ENCODE data around the gene DPEP3.
A peak's percentile ranks its signal among the peaks of the same experiment; 100 is the strongest.
"Not testable (repeated sequence)": the region's sequence is repeated elsewhere in the genome, so short reads cannot be mapped to it uniquely, and the experiment has no call there.

The DPEP3 gene

DNA sequence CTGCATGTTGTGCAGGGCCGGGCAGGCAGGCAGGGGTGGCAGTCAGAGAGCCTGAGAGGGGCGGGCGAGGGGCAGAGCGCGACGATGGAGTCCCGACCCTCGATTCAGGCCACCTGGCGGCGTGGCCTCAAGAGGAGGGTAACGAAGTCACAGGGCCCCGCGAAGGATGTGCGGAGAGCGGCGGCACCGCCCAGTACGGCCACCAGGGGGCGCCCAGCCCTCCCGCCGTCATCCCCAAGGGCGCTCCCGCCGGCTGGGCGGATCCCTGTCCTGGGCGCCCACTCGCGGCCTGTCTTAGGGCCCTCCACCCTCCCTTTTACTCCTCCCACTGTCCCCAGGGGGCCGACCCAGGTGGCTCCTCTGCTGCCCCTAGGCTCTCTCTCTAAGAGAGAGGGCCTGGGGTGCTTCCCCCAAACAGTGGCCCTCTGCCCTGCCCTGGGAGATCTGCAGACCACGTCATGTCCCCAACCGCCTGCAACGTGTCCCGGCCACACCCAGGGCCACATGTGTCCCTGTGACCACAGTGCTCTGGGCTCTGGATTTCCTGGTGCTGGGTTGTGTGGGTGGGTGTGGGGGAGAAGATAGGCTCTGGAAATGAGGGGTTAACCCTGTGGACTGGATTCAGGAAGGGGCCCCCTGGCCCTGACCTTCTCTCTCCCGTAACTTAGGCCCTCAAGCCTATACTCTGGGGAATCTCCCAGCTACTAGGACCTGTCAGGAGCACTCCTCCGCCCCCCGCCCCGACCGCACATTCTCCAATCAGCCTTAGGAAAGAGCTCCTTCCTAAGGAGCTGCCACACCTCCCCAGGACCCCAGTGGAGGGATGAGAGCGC, 13.1 kb upstream of the DPEP3 start:
- DNase-seq (ENCODE audit: low spot score): peak; percentile 90

DNA sequence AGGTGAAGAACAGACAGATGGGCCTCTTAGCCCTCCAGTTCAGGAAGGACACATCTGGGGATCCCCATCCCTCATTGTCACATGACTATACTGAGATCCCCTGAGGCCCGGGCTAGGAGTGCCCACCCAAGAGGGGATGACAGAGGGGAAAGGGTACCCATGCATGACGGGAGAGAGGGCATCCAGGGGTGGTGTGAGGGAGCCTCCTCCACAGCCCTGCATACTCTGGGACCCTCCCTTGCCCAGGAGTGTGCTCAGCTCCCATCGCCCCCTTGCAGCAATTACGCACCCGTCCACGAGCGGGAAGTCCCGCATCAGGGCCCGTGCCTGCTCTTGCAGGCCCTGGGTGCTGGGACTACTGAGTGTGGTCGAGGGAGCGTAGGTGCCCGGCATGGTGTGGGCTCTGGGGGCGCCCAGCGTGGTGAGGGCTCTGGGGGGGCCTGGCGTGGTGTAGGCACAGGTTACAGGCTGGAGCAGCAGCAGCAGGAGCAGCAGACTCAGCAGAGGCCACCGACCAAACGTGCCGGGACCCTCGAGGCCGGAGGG, 12.4 kb upstream of the DPEP3 start:
- DNase-seq (ENCODE audit: low spot score): no peak

DNA sequence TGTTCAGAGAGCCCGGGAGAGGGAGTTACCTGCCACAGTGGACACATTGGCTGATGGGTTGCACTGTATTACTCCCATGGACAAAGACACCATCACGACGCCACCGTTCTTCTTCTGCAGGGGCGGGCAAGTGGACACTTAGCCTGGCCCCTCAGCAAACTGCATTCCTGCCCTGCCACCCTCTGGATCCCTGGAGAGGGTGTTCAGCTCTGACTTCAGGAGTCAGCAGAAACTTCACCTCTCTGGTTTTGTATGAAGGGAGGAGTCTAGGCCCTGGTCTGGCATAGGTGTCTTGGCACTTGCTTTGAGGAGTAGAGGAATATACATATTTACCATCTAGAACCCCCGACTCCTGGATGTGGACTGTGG, 9.7 kb upstream of the DPEP3 start:
- DNase-seq (ENCODE audit: low spot score): no peak

DNA sequence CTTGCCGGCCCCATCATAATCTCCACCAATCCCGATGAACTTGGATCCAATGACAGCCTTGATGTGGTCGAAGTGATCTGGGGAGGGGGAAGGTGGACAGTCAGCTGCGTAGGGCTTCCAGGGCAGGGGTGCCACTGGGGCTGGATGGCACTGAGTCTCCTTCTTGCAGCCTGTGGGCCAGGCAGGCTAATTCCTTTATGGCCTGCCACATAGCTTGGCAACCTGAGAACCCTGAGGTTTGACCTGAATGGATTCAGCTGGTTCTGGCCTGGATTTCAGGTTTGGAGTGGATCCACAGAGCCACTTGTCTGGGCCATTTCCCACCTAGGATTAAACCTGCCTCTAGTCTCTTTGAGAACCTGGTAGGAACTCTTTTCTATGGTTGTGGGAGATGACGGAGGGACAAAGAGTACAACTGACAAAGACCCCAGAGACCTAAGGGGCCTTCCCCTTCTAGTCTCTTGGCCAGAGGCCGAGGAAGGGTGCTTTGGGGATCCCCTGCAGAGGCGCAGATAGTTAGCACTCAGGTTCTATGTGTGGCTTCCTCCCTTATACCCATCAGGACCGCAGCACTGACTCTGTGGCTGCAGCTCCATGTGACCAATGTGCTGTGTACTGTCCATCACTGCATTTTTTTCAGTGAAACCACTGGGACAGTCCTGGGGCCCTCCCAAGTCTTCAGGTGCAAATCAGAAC, 9.2 kb upstream of the DPEP3 start:
- no peak for DNase-seq (ENCODE audit: low spot score)

DNA sequence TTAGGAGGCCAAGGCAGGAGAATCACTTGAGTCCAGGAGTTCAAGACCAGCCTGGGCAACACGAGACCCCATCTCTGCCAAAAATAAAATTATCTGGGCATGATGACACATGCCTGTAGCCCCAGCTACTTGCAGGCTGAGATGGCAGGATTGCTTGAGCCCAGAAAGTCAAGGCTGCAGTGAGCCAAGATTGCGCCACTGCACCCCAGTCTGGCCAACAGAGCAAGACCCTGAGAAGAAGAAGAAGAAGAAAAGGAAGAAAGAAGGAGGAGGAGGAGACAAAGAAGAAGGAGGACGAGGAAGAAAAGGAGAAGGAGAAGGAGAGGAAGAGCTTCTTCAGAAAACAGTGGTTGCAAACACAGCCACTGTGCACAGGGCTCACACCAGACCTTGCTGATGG, 8.4 kb upstream of the DPEP3 start:
- DNase-seq (ENCODE audit: low spot score): no peak

DNA sequence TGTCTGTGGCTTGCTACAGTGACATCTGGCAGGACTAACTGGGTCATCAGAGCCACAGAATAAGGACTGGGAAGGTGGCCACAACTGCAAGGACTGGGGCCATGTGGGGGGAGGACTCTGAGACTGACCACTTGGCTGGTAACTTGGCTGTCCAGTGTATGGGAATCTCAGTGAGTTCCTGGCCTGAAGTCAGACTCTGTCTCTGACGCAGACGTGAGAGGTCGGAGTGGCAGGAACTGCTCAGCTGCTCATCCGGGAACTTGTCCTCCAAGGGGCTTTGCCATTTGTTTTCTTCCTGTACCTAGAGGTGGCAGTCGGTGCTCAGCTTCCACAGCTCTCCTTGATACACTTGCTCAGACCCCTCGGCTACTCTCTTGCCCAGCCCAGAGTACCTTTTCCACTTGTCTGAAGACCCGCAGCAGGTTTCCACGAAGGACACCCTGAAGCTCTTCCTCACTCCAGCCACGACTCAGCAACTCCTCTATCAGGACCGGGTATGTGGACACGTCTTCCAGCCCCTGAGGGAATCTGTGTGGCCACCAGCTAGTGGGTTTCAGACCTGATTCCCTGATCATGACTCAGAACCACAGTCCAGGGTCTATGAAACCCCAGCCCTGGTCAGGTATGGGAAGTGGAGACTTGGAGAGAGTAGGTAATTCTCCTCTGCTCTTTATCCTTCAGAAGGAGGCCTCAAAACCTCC, 7.3 kb upstream of the DPEP3 start:
- no peak for DNase-seq (ENCODE audit: low spot score)

DNA sequence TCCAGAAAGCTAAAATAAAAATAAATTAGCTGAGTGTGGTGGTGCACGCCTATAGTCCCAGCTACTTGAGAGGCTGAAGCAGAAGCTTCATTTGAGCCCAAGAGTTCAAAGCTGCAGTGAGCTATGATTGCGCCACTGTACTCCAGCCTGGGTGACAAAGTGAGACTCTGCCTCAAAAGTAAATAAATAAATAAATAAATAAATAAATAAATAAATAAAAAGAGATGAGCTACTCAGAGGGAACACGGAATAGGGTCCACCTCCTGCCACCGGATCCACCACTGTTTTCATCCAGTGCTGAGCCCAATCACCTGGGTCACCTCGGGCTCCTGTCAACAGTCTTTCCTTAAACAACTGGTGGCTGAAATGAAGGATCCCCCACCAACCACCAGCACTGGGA, 6.7 kb upstream of the DPEP3 start:
- no peak for DNase-seq (ENCODE audit: low spot score)

DNA sequence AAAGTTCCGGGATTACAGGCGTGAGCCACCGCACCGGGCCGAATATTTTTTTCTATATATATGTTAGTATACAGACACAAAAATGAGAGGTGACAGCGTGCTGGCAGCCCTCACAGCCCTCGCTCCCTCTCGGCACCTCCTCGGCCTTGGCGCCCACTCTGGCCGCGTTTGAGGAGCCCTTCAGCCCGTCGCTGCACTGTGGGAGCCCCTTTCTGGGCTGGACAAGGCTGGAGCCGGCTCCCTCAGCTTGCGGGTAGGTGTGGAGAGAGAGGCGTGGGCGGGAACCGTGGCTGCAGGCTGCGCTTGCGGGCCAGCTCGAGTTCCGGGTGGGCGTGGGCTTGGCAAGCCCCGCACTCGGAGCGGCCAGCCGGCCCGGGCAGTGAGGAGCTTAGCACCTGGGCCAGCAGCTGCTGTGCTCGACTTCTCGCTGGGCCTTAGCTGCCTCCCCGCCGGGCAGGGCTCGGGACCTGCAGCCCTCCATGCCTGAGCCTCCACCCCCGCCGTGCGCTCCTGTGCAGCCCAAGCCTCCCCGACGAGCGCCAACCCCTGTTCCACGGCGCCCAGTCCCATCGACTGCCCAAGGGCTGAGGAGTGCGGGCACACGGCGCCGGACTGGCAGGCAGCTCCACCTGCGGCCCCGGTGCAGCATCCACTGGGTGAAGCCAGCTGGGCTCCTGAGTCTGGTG, 1.9 kb upstream of the DPEP3 start:
- no peak for DNase-seq (ENCODE audit: low spot score)

DNA sequence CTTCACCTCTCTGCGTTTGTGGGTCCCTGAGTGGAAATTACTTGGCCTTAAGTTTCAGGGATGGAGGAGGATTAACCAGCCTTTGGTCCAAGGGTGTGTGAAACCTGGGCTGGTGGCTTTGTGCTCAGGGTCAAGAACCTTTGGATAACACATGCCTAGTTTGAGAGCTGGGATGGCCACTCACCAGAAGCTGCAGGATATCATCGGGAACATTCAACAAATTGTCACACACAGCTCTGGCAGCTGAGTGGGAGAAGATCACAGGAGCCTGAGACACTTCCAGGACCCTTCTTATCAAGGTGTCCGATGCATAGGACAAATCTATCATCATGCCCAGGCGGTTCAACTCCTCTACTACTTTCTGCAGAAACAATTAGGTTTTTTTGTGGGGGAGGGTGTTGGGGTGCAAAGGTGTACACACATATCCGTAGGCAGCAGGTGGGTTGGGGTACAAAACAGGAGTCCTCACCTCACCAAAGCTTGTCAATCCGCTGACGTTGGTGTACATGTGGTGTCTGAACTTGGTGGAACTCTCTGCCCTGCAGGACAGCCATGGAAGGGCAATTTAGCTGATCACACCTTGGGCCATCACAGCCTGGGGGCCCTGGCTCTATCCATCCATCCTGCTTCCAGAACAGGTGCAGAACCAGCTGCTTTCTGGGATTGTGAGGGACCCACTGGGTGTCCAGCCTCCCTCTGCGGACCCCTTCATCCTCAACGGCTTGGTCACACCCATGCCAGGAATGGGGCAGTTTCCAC, 2.7 kb downstream of the DPEP3 start:
- DNase-seq (ENCODE audit: low spot score): no peak

DNA sequence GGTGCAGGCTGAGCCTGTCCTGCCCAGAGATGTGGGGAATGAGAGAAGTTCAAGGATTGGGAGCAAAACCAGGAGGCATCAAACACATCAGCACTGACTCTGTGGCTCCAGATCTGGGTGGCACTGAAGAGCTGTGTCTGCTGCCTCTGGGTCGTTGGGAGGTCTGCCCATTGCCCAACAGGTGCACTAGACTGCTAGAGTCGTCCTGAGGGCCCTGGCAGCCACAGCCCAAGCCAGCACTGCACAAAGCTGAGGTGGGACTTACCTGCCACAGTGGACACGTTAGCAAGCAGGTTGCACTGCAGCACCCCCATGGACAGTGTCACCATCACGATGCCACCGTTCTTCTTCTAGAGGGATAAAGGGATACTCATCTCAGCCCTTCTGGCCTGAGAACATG, 3.3 kb downstream of the DPEP3 start:
- DNase-seq (ENCODE audit: low spot score): no peak

DNA sequence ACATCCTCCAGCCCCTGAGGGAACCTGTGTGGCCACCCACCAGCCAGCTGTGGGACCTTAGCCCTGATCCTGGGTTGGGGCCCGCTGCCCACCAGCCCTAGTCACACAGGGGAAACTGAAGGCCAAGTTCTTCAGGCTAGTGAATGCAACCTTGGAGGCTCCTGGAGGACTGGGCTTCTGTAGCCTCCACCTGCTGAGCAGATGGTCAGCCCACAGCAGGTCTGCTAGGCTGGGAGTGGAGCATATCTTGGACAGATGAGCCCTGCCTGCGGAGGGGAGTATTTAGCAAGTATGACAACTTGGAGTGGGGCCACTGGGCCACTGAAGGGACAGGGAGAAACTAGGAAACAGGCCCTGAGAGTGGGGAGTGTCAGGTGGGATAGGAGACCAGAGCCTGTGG, 4.1 kb downstream of the DPEP3 start:
- DNase-seq (ENCODE audit: low spot score): no peak

DNA sequence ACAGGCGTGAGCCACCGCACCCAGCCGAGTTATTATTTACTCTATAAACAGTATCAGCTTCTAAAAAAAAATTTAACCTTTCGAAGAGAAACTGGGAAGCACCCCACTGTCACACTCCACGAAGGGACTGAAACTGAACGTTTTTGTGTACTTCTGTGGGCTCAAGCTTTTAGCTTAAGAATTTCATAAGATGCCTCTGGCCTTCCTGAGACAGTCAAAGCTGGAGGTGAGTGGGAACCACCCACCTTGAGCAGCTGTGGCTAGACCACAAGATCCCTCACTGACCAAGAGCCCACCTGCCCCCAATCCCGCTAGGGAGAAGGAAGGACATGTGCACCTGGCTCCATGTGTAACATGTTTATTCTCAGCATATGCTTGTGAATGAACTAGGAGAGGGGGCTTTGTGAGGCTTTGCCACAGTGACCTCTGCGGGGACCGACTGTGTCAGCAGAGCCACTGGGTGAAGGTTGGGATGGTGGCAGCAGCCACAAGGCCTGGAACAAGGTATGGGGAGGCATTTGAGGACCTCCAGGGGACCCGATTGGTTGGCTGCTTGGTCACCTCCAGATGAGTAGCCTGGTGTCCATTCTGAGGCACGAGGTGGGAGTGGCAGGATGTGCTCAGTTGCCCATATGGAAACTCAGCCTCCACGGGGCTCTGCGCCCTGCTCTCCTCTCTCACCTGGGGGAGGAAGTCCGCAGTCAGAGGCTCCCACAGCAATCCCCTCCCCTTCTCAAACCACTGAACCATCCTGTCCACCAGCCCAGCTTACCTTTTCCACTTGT, 4.8 kb downstream of the DPEP3 start:
- DNase-seq (ENCODE audit: low spot score): no peak

DNA sequence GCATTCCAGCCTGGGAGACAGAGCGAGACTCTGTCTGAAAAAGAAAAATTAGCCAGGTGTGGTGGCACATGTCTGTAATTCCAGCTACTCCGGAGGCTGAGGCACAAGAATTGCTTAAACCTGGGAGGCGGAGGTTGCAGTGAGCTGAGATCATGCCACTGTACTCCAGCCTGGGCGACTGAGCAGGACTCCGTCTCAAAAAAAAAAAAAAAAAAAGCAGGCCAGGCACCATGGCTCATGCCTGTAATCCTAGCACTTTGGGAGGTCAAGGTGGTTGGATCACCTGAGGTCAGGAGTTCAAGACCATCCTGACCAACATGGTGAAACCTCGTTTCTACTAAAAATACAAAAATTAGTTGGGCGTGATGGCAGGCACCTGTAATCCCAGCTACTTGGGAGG, 8.0 kb downstream of the DPEP3 start:
- not testable (repeated sequence) for DNase-seq (ENCODE audit: low spot score)

DNA sequence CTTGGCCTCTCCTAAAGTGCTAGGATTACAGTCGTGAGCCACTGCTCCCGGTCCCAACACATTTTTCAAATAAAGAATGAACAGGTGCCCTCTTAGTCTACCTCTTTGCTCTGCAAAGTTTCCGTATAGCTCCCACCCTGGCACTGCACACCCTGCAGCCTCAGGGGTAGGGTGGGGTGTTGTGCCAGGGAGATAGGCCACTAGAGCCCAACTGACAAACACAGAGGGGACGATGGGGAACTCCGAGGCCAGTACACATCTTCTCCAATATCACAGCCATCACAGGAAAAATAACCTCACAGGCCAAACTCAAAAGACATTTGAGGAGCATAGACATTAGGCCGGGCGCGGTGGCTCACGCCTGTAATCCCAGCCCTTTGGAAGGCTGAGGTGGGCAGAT, 9.2 kb downstream of the DPEP3 start:
- DNase-seq (ENCODE audit: low spot score): no peak

DNA sequence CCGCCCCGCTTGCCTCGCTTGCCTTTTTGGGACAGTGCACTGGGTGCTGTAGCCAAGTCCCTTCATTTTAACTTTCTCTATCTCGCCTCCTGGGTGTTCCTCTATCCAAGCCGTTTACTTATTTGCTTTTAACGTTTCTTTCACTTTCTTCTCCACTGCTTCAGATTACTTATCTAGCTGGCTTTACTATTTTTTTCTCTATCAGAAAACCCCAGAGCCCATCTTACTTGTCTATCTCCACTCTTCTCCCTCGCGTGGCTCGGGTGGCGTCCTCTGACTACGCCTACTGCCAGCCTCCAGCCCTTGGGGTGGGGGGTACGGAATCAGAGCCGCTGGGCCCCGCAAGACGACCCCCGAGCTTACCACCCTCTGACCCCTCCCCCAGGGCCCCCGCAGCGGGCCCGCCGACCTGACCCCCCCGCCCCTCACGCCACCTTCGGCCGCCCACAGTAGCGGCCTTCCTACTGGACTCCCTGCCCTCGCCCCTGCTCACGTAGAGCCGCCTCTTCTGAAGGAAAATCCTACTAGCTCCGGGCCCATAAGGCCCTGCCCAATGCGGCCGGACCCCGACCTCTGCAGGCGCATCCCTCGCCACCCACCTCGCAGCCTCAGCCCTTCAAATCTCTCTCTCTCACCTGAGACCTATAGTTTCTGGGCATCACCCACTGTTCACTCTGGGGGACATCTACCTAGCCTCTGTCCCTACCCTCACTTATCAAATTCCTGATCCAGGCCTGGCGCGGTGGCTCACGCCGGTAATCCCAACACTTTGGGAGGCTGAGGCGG, 10.9 kb downstream of the DPEP3 start:
- DNase-seq (ENCODE audit: low spot score): peak; percentile 77

DNA sequence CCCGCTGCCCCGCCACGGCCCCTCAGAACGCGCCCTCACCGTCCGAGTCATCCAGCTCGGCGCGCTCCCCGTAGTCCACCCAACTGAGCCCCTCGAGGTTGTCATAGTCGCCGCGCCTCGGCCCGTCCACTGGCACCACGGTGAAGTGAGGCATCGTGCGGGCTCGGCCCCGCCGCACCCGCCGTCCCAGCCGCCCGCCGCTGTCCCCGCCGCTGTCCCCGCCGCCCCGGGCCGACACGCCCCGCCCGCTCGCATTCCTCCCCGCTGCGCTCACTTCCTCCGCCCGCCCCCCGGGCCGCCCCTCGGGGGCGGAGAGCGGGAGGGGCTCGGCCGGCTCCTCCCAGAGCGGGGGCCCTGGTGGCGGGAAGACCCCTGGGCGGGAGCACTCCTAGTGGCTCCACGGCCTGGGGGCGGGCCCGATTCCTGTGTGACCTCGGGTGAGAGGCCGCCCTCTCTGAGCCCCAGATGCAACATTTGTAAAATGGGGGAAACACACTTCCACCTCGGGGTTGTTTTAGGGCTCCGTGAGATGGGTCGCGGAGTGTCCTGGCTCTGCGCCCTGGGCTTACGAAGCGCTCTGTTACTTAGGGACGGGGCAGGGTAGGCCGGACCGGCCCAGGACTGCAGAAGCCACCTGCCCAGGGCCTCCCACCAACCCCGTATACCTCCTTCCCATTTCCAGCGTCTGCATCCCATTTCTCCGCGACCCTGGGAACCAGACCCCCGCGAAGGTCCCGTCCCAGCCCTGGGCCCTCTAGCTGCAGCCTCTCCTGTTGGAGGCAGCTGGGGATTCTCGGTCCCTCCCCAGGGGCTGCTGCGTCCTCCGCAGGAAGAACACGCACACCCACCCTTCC, 11.7 kb downstream of the DPEP3 start, which contains the start of gene SLC12A4:
Gene SLC12A4 (minus strand): TSS at position 238 of the 854 bp plus-strand sequence. CDS start 84 bp downstream, at position 154.
- DNase-seq (ENCODE audit: low spot score): peak; percentile 98

DNA sequence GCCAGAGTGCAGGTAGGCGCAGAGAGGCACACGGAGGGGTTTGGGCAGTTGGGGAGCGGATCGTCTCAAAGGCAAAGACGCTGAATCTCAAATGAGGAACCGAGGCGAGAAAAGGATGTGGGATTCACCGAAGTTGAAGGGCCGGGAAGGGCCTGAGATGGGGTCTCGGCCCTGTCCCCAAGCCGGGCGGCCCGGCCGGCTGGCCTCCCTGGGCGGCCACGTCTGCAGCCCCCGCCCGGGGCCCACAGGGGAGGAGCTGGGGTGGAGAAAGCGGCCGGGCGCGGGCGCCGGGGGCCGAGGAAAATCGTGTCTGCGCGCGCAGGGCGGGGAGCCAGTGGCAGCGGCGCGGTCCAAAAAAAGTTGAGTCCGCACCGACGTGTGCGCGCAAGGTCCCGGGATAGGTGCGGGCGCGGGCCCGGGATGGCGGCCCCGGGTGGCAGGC, 12.3 kb downstream of the DPEP3 start:
- peak; percentile 66 for DNase-seq (ENCODE audit: low spot score)

DNA sequence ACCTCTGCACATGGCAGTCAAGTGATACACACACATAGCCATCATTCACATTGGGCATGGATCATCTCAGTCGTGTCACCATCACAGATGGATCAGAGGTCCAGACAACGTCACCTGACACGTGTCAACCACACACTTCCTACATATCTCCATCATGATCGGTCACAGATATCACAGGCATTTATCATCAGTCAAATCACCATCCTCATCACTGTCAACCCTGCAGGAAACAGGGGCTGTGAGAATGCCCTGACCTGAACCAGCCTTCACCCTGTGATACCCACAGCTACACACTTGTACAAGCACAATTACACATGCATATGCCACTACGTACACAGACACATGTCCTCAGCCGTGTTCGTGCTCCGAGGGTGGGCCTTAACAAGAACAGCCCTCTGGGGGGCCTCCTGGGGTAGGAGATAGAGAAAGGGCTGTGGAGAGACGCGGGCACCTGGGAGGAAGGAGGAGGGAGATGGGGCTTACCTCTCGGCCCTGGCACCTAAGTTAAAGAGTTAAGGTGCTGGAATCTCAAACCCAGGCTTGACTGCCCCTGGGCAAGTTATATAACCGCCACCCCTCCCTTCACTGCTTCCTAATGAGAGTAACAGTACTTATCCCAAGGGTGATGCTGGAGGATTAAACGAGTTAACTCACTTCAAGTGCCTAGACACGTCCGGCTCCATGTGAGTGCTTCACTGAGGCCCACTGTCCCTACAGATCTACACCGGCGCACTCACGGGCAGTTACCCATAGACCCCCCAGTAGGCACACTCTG, 12.9 kb downstream of the DPEP3 start:
- no peak for DNase-seq (ENCODE audit: low spot score)
